T-helper 9 cell (primary cell): ENCODE results near the gene JDP2.

Source experiments
- DNase-seq: peaks from one replicate; pipeline ENCODE4 v3.0.0-alpha.2; 2020

The JDP2 gene

DNA sequence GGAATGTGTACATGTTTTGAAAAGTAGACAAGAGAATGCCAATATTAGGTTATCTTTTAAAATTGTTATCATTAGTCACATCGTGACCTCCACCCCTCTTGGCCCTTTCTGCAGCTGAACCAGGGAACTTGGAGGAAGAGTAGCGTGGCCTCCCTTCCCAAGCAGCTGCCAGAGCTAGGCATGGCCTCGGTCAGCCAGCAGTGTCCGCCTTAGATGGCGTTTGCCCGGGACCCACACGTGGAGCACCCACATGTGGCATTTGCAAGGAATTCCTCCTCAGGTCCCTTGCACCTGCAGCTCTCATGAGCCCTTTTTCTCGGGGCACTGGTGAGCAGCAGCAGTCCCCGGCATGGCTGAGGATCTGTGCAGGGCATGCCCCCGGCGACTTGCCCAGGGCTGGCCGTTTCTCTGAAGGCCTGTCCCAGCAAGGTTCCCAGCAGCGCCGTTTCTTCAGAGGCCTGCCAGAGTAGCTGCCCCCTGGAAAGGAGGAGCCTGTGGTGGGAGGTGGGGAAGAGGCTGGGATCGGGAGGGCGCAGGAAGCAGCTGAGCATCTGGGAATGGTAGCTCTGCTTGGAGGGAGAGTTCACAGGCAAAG, 10.8 kb downstream of the JDP2 start:
- DNase-seq = no peak

DNA sequence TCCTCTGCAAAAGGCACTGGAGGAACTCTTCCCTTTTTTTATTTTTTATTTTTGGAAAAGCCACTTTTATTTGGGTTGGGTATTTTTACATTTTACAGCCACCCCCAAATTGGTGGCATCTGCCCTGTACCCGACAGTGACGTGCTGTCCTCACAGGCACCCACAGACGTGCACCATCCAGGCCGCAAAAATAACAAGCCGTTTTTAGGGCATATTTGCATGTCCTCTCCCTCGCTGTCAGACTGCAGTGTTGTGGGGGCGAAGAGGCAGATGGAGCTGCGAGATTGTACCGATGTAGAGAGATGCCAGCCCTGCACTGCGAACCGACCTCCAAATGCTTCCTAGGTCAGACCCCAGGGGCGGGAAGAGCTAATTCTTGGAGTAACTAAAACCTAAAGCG, 12.2 kb downstream of the JDP2 start:
- no peak for DNase-seq

- no peak for DNase-seq
Measured at GRCh38 chr14:75440733-75441477, 13.1 kb downstream of the JDP2 start.

GRCh38 chr14:75441728-75442127, 13.9 kb downstream of the JDP2 start:
- DNase-seq = no peak

- no peak for DNase-seq
Measured at GRCh38 chr14:75442166-75442565, 14.3 kb downstream of the JDP2 start.

DNA sequence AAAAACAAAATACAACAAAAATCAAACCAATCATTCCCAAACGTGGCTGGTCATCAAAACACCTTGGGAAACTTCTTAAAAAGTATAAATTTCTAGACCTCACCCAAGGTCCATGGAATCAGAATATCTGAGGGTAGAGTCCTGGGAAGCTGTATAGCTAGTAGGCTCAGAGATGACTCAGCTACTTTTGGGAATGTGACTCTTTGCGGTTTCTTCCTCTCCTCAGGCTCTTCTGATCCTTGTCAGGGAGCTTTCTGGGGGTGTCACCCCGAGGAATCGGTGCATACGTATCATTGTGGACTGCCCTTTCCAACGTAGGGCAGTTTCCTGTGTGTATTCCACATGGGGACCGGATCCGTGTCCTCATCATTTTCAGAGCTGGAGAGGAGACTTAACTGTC, 14.8 kb downstream of the JDP2 start:
- DNase-seq = no peak

DNA sequence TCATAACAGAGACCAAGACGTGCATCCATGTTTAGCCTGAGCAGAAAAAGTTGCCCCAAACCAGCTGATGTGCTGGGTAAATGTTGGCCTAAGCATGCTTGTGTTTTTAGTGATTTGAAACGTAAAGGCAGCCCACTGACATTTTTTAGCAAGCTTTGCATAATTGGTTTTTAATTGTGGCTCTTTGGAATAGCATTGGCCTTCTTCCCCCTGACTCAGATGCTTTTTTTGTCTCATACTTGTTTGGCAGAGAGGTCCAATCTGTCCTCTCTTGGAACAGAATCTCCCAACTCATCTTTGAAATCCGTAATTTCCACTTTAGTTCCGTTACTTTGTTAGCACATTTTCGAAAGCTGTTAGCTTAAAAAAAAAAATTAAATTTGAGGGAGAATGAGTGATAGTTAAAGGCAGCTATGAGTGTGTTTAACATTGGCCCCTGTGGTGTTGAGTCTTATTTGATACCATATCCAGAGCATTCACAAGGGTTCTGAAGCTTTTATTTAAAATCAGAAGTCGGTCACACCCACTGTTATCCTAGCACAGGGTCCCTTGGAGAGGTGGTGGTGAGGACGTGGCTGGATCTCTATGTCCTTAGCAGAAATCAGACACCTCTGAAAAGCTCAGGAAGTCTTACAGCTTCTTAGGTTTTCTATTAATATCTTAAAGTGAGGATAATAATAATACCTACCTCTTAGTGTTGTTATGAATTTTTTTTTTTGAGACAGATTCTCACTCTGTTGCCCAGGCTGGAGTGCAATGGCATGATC, 15.6 kb downstream of the JDP2 start:
- DNase-seq = no peak

- no peak for DNase-seq
Measured at GRCh38 chr14:75445236-75445635, 17.4 kb downstream of the JDP2 start.

GRCh38 chr14:75445963-75446362, 18.1 kb downstream of the JDP2 start:
- no peak for DNase-seq

- DNase-seq = no peak
Measured at GRCh38 chr14:75446447-75446846, 18.6 kb downstream of the JDP2 start.

- DNase-seq = no peak
Measured at GRCh38 chr14:75448209-75448608, 20.4 kb downstream of the JDP2 start.

- no peak for DNase-seq
Measured at GRCh38 chr14:75449036-75449435, 21.2 kb downstream of the JDP2 start.

DNA sequence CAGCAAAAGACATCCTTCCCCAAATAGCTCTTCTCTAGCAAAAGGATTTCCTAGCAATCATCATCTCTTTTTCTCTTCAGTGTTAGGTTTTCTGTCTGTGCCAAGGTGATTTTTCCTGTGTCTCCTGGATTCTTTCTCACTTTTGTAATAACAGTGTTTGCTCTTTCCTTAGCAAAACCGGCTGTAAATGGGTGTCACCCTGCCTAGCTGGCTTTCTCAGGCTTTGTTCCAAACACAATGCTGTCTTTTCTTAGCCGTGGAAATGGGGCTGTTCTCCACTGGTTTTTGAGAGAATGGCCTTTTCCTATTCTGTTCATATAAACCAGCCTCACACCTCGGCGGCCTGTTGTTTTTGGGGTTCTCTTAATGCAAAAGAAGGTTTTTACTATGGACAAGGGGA, 21.9 kb downstream of the JDP2 start:
- DNase-seq = no peak

DNA sequence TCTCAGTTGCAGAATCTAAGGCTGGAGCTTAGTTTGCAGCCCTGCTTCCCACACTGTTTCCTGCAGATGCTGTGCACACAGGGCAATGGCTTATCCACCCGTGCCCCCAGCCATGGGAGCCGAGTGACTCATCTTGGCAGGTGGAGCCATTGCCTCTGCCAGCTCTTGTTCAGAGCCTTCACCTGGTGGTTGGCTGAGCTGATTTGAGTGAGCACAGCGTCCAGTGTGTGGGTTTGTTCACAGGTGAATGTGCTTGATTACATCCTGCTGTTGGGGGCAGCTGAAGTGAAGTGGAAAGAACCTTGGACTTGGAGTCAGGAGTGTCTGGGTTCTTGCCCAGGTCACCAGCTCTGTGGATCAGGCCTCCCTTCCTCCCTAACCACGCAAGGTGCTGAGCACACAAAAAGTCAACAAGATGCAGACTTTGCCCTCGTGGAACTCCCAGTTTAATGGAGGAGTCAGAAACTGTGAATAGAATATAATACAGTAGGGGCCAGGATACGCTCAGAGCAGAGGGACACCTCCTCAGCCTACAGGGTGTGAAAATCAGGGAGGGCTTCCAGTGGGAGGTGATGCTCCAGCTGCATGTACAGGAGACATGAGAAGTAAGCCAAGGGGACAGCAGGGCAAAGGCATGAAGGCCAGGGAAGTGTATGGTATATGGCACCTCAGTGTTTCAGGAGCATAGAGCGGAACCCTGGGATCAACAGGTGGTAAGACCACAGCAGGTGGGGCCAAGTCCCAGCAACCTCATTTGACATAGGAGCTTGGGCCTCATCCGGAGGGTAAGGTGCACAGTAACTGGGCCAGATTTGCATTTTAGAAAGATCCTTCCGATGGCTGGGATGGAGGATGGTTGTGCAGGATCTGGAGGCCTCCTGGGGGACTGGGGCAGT, 22.8 kb downstream of the JDP2 start:
- DNase-seq = no peak

- DNase-seq = no peak
Measured at GRCh38 chr14:75452324-75452723, 24.5 kb downstream of the JDP2 start.

GRCh38 chr14:75452900-75453816, 25.3 kb downstream of the JDP2 start:
- no peak for DNase-seq

DNA sequence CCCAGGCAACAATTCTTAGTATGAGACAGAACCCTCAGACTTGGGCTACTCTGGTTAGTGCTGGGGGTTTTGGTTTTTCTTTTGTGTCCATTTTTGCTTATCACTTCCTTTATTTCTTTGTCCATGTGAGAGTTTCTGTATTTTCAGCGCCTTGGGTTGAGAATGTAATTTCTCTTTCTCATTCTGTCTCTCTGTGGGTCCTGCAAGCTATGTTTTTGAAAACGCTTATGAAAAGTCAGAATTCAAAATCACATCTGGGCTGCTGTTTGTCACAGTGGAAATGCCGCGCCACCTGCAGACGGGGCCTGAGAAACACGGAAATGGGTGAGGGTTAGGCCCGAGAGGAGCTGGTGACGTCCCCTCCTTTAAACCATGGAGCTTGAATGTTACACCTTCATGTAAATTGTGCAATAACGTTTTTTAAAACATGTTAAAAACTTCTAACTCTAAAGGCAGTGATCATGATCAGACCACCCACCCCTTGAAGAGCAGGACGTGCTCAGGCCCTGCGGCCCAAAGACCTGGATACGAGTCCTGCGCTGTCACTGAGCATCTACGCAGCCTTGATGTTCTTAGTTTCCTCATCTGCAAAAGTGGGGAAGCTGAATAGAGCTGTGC, 26.1 kb downstream of the JDP2 start:
- no peak for DNase-seq

- no peak for DNase-seq
Measured at GRCh38 chr14:75454963-75455546, 27.2 kb downstream of the JDP2 start.

DNA sequence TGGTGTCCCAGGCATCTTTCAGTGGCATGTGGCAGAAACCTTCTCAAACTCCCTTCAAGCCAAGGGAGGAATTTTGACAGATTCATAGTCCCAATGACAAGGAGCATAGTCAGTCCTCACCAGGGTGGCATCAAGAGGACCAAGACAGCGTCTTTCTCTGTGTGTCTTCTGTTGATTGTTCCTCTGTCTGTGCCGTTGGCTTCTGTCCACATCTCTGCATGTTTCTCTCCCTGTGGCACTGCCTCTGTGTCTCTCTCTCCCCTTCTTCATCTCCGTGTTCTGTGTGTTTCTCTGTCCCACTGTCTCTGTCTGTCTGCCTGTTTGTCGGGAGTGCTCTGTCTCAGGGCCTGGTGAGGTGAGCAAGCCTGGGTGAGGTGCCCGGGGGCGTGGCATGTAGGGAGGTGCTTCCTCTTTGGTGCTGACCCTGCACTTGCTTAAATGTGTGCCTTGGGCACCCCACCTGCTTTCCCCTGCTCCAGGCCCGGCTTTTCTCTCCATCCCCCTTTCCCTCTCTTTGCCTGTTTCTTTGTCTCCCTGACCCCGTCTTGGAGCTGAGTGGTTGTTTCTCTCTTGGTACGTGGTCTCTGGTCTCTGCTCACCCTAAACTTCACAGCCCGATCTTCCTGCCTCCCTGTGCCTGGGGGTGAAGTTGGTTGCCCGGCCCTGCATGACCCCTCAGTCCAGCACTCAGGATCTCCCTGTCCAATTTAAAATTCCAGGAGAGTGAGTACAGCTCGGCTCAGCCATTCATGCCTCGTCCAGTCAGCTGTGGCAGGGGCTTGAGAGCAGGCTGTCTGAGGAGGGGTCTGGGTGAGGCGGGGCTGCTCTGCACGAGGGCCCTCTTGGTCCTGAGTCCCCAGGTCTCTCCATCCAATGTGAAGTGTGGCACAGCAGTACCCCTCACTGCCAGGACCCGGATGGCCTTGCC, 28.5 kb downstream of the JDP2 start:
- no peak for DNase-seq

DNA sequence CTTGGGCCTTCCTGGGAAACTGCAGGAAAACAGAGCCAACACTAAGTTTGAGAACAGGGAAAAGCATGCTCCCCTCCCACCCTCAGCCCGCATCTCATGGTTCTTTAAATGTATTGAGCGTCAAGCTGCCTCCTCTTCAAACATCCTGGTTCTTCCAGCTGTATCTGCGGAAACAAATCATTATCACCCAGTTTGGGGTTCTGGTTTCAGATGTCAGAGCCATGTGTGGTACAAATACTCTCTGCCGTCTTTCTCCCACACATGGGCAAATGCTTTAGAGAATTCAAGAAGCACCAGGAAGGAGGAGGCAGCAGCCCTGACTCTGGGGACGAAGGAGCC, 29.1 kb downstream of the JDP2 start:
- DNase-seq = no peak
